Neural progenitor cell (in vitro differentiated cells): ENCODE measurements around the gene SLC4A4.

Experiments
- EZH2 ChIP-seq: fragments of 200-600 bp; sonication (generic); IDR thresholded peaks from 2 replicates; pipeline ENCODE4 v1.6.1; 2017; ENCODE audit warnings: antibody characterized with exemption, mild to moderate bottlenecking, moderate library complexity
- TF ChIP-seq, protein P1 (sequence below): fragments of 200-600 bp; sonication (generic); IDR thresholded peaks from 2 replicates; pipeline ENCODE4 v1.5.1; 2017; ENCODE audit warnings: antibody characterized with exemption, mild to moderate bottlenecking

DNA sequence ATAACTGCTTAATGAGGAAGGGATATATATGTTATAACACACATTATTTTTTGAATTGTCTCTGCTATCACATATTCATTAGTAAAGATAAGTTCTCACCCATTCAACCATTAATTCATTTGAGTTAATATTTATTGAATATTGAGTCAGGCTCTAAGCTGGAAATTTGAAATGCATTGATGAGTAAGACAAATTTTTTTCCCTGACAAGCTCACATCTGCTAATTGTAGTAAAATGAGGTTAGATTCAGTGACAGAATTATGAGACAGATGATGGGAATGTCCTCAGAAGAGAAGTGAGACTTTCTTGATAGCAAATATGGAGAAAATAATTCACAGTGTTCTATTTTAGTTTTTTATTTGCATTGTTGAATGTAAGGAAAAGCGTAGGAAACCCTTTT lies 194.3 kb downstream of the SLC4A4 start:
- TF ChIP-seq, protein P1, sequence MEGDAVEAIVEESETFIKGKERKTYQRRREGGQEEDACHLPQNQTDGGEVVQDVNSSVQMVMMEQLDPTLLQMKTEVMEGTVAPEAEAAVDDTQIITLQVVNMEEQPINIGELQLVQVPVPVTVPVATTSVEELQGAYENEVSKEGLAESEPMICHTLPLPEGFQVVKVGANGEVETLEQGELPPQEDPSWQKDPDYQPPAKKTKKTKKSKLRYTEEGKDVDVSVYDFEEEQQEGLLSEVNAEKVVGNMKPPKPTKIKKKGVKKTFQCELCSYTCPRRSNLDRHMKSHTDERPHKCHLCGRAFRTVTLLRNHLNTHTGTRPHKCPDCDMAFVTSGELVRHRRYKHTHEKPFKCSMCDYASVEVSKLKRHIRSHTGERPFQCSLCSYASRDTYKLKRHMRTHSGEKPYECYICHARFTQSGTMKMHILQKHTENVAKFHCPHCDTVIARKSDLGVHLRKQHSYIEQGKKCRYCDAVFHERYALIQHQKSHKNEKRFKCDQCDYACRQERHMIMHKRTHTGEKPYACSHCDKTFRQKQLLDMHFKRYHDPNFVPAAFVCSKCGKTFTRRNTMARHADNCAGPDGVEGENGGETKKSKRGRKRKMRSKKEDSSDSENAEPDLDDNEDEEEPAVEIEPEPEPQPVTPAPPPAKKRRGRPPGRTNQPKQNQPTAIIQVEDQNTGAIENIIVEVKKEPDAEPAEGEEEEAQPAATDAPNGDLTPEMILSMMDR: no peak
- TF ChIP-seq EZH2: no peak
